Measurements from ENCODE around the gene CWC22. TPM values are rescaled to one million over a fixed set of nuclear protein-coding genes. Genes with fewer than 3 reads are reported as not detected.

CWC22 gene
- total and polyA plus RNA-seq, 2 of the 8 experiments (the other 6 are each of a cell fraction or from before 2014, with no cell fraction given), result 3.7 to 34.0 TPM

GRCh38 chr2:180033993-180034894 is 27.1 kb upstream of the CWC22 start:
- no peak overlapping the region for H3K56ac ChIP-seq (replicated peaks; ENCODE audit: insufficient read length, low read depth, low read length)
- H3K36me3 ChIP-seq (ENCODE audit: control insufficient read depth in 2 of 4, insufficient read depth in 4 of 4, low read length in 3 of 4), result no peaks in the 10 kb centered on the region
- H3K9ac ChIP-seq (replicated peaks in 1 of 4; ENCODE audit: extremely low read depth in 1 of 4, low read depth in 3 of 4, low read length in 3 of 4), result no peak overlapping the region
- peaks cover 0 to 1% (median 0%) of the 10 kb centered on the region in 4 experiments; a peak in 1 of 7 replicates for H3K27me3 ChIP-seq (replicated peaks in 1 of 4; ENCODE audit: control insufficient read depth in 3 of 4, extremely low read depth in 1 of 4, insufficient read depth in 3 of 4, low read length in 3 of 4)
- H3K4ac ChIP-seq (replicated peaks; ENCODE audit: insufficient read length, low read depth, low read length), result peak overlapping the region; percentile 66
- no peak for DNase-seq (ENCODE audit: low read depth in 1 of 2, low spot score in 2 of 2)
- no peak overlapping the region for H2AK5ac ChIP-seq (ENCODE audit: low read depth, low read length)
- CTCF ChIA-PET (ENCODE audit: partially characterized antibody), result interaction anchor here (1.4 kb wide), 1 partner anchor 43 kb away, joined by 4 read pairs; no protein-coding TSS in a partner anchor
- H3K4me3 ChIP-seq (ENCODE audit: extremely low read depth in 1 of 4, insufficient read depth in 2 of 4, low read depth in 3 of 4, low read length in 4 of 4), result no peak overlapping the region
- no peaks in the 10 kb centered on the region for H3K79me1 ChIP-seq (ENCODE audit: low read depth, low read length)
- peak overlapping the region; percentile 75 for H2BK120ac ChIP-seq (replicated peaks; ENCODE audit: low read depth, low read length)
- H3K14ac ChIP-seq (ENCODE audit: insufficient read length), result no peak overlapping the region
- peak overlapping the region; percentile 48 for H4K5ac ChIP-seq (ENCODE audit: insufficient read length, low read depth, low read length)
- H3K27ac ChIP-seq (ENCODE audit: low read depth, low read length), result peak overlapping the region; percentile 46; the same call in 1 of the 2 replicates
- peak; percentile 50 for FAIRE-seq
- H2AFZ ChIP-seq (ENCODE audit: low read length), result peak overlapping the region; percentile 85
- H2BK15ac ChIP-seq (ENCODE audit: low read length), result no peak overlapping the region
- POLR2A ChIA-PET (ENCODE audit: partially characterized antibody), result interaction anchor here (0.8 to 1.1 kb wide), 2 partner anchors 22 to 75 kb away, joined by 3 to 7 read pairs; no protein-coding TSS in a partner anchor
- H4K20me1 ChIP-seq (replicated peaks in 1 of 2; ENCODE audit: control insufficient read depth in 1 of 2, insufficient read depth in 2 of 2, low read length in 2 of 2), result no peaks in the 10 kb centered on the region
- peaks cover 0 to 8% (median 6%) of the 10 kb centered on the region in 4 experiments; a peak in 4 of 7 replicates for H3K4me1 ChIP-seq (replicated peaks in 1 of 4; ENCODE audit: control insufficient read depth in 3 of 4, insufficient read depth in 4 of 4, low read length in 3 of 4)
- H4K8ac ChIP-seq (ENCODE audit: extremely low read depth, insufficient read depth, low read length), result no peak overlapping the region
- 90% methylated on average over 5 of the region's 5 CpGs; no CpG with 5 or more reads in 1 of the 2 experiments for WGBS, 2 experiments (ENCODE audit: extremely low coverage in 1 of 2, insufficient coverage in 1 of 2, insufficient read length in 1 of 2, insufficient replicate concordance in 2 of 2, low coverage in 1 of 2, low lambda C conversion rate in 2 of 2, missing lambda C conversion rate in 1 of 2)
- peak overlapping the region; percentile 97 for H2BK20ac ChIP-seq (ENCODE audit: low read length)
- peak overlapping the region; percentile 93 for H2BK12ac ChIP-seq (ENCODE audit: low read depth, low read length)
- no peaks in the 10 kb centered on the region for H3K9me3 ChIP-seq (ENCODE audit: insufficient read depth in 2 of 2, low read depth in 1 of 2, low read length in 1 of 2)
- no peaks in the 10 kb centered on the region for H3K23me2 ChIP-seq (ENCODE audit: low read depth, low read length)
- H3K79me2 ChIP-seq (ENCODE audit: control insufficient read depth in 1 of 2, insufficient read depth in 2 of 2, low read length in 2 of 2), result no peaks in the 10 kb centered on the region
- H2BK5ac ChIP-seq (ENCODE audit: low read depth, low read length), result peak overlapping the region; percentile 79
- no peak overlapping the region for H3K23ac ChIP-seq (ENCODE audit: insufficient read length)
- peak overlapping the region; percentile 29 to 40; a peak in 2 of 4 replicates for H3K4me2 ChIP-seq (ENCODE audit: insufficient read depth in 1 of 2, low read depth in 2 of 2, low read length in 2 of 2)
- H4K91ac ChIP-seq (replicated peaks; ENCODE audit: insufficient read length, low read length), result peak overlapping the region; percentile 11
- H3K18ac ChIP-seq (ENCODE audit: extremely low read depth, low read length), result peak overlapping the region; percentile 40; the same call in 1 of the 2 replicates
- TF ChIP-seq E2F6 (IDR thresholded peaks at IDR 0.05) (no peak), USF2 (IDR thresholded peaks at IDR 0.05; ENCODE audit: low read length) (peak; percentile 61), FOSL1 (IDR thresholded peaks at IDR 0.05; ENCODE audit: insufficient read depth, low read depth, low read length) (no peak), MAX (IDR thresholded peaks at IDR 0.05) (peak; percentile 58), CEBPB (IDR thresholded peaks at IDR 0.05; ENCODE audit: low read depth, low read length) (no peak), BCL11A (IDR thresholded peaks at IDR 0.05; ENCODE audit: low read depth in 2 of 2, low read length in 2 of 2) (no peak), POLR2A (IDR thresholded peaks at IDR 0.05; ENCODE audit: control extremely low read depth in 1 of 2, low read depth in 2 of 2, low read length in 2 of 2) (no peak), EZH2 (IDR thresholded peaks at IDR 0.05; ENCODE audit: low read depth, low read length, severe bottlenecking) (no peak), CREB1 (IDR thresholded peaks at IDR 0.05) (no peak), SP1 (IDR thresholded peaks at IDR 0.05; ENCODE audit: low read depth, low read length) (peak; percentile 43; the same call in 1 of the 2 replicates)

Data from H1 (cell line).